Measurements from ENCODE around the gene HLCS. TPM values are rescaled to one million over a fixed set of nuclear protein-coding genes. Genes with fewer than 3 reads are reported as not detected.

Gene HLCS
- total RNA-seq, 1 experiment from 2014 or later: 12.7 TPM

DNA sequence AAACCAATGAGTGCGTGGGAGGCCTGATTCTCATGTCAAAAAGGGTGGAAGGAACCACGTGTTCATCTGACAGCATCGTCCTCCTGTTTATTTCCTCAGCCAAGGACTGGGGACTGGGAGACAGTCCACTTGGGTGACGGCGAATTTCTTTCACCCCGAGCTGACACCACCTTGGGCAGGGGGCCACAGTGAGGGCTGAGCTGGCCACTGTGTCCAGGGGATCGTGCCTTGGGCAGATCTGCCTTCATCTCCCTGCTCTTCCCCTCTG is 145.5 kb downstream of the HLCS start:
- Histone ChIP-seq H2AK5ac (ENCODE audit: insufficient read length, low read length) (no peak overlapping the region), H3K9ac (ENCODE audit: extremely low read depth, insufficient read length, low read length) (no peak overlapping the region), H3K23me2 (ENCODE audit: insufficient read length, low read depth, low read length, poor library complexity, severe bottlenecking) (no peaks in the 10 kb centered on the region), H3K79me2 (ENCODE audit: insufficient read depth, low read length) (no peaks in the 10 kb centered on the region), H2BK5ac (ENCODE audit: insufficient read length, low read length) (no peak overlapping the region), H3K27ac (ENCODE audit: insufficient read length, low read depth, low read length) (no peak overlapping the region), H2BK12ac (ENCODE audit: insufficient read length, low read depth, low read length) (no peak overlapping the region), H2BK20ac (ENCODE audit: low read depth, low read length, poor library complexity, severe bottlenecking) (no peak overlapping the region), H2AFZ (ENCODE audit: low read length) (no peak overlapping the region), H4K20me1 (ENCODE audit: control insufficient read depth, insufficient read depth, insufficient read length) (no peaks in the 10 kb centered on the region), H3T11ph (ENCODE audit: low read length) (no peak overlapping the region), H3K23ac (ENCODE audit: insufficient read length, low read depth, low read length) (no peak overlapping the region), H3K4me2 (ENCODE audit: insufficient read depth, insufficient read length, low read length) (no peak overlapping the region), H3K14ac (ENCODE audit: insufficient read depth, low read length) (no peak overlapping the region), H4K5ac (ENCODE audit: insufficient read length, low read depth, low read length) (no peak overlapping the region), H3K4me1 (ENCODE audit: insufficient read depth, low read length) (no peaks in the 10 kb centered on the region; the same call in 1 of the 2 replicates), H3K79me1 (ENCODE audit: insufficient read depth, low read depth, low read length, poor library complexity, severe bottlenecking) (no peaks in the 10 kb centered on the region), H3K18ac (ENCODE audit: insufficient read length, low read depth, low read length) (no peak overlapping the region), H3K9me3 (ENCODE audit: control insufficient read depth, low read depth, low read length) (no peaks in the 10 kb centered on the region), H2BK120ac (ENCODE audit: low read depth, low read length, poor library complexity, severe bottlenecking) (no peak overlapping the region), H2BK15ac (ENCODE audit: low read depth, low read length) (no peak overlapping the region), H3K4ac (ENCODE audit: low read depth, low read length) (no peak overlapping the region), H3K56ac (ENCODE audit: insufficient read length, low read depth, low read length) (no peak overlapping the region), H4K8ac (replicated peaks; ENCODE audit: insufficient read length, low read depth, low read length) (no peak overlapping the region), H4K91ac (ENCODE audit: insufficient read length, low read depth, low read length) (no peak overlapping the region), H3K27me3 (ENCODE audit: insufficient read depth, low read length) (no peaks in the 10 kb centered on the region)
- H3K27me3 Mint-ChIP-seq (ENCODE audit: low read depth): no peaks in the 10 kb centered on the region
- H3K36me3 Mint-ChIP-seq (ENCODE audit: insufficient read depth in 1 of 3, low read depth in 3 of 3): no peaks in the 10 kb centered on the region
- no peak for TF ChIP-seq CTCF (conservative IDR thresholded peaks at IDR 0.05)
- no peak overlapping the region for H3K4me3 Mint-ChIP-seq
- no peaks in the 10 kb centered on the region for H3K9me3 Mint-ChIP-seq
- WGBS (ENCODE audit: extremely low coverage, insufficient read length, low lambda C conversion rate): no CpG with 5 or more reads among the region's 7 CpGs
- H3K4me1 Mint-ChIP-seq: peaks cover 3 to 13% of the 10 kb centered on the region in 2 experiments; a peak in 2 of 4 replicates
- no peak overlapping the region for H3K27ac Mint-ChIP-seq
- DNase-seq: no peak

Measured in H9 (cell line).